SHP77 (cell line): Measurements from ENCODE around the gene OR51V1.
"Not testable (repeated sequence)": the region's sequence is repeated elsewhere in the genome, so short reads cannot be mapped to it uniquely, and the experiment has no call there.

Source experiments
- DNase-seq, 2 experiments: peaks; one replicate each; lab custom pipeline; 2025; lab: John Stamatoyannopoulos, UW

Gene OR51V1, protein sequence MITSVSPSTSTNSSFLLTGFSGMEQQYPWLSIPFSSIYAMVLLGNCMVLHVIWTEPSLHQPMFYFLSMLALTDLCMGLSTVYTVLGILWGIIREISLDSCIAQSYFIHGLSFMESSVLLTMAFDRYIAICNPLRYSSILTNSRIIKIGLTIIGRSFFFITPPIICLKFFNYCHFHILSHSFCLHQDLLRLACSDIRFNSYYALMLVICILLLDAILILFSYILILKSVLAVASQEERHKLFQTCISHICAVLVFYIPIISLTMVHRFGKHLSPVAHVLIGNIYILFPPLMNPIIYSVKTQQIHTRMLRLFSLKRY

DNA sequence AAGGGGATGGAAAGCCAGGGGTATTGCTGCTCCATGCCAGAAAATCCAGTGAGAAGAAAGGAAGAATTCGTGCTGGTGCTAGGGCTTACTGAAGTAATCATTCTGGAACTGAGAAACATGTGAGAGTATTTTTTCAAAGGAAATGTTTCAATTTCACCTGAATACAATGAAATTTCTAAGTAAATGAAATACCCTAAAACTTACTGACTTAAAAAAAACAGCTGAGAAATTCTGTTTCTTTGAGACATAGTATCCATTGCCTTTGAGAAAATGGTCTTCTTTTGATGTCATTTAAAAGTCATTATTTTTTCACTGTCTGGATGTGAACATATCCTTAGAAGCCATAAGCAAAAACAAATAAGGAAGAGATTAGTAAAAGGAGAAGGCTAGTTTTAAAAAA is at the start of gene OR51V1:
Gene OR51V1 (minus strand): TSS at position 101 of the 400 bp plus-strand sequence. CDS start 0 bp downstream, at position 101.
- DNase-seq: no peak

DNA sequence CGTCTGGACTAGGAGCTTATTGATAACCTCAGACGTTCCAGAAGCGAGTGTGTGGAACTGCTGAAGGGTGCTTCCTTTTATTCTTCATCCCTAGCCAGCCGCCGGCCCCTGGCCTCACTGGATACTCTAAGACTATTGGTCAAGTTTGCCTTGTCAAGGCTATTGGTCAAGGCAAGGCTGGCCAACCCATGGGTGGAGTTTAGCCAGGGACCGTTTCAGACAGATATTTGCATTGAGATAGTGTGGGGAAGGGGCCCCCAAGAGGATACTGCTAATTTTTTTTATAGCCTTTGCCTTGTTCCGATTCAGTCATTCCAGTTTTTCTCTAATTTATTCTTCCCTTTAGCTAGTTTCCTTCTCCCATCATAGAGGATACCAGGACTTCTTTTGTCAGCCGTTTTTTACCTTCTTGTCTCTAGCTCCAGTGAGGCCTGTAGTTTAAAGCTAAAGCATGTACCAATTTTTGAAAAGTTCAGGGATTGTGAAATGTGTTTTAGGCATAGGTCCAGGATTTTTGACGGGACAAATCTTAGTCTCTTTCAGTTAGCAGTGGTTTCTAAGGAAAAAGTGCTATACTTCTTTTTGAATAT is 49.4 kb upstream of the OR51V1 start, which contains the start of gene HBG1:
Gene HBG1 (minus strand): TSS at position 51 of the 590 bp plus-strand sequence. CDS start 53 bp downstream, outside the sequence.
- not testable (repeated sequence) for DNase-seq

DNA sequence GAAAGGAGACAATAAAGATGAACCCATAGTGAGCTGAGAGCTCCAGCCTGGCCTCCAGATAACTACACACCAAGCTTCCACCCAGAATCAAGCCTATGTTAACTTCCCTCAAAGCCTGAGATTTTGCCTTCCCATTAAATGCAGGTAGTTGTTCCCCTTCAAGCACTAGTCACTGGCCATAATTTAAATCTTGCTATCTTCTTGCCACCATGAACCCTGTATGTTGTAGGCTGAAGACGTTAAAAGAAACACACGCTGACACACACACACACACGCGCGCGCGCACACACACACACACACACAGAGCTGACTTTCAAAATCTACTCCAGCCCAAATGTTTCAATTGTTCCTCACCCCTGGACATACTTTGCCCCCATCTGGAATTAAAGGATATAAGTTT is 48.0 kb upstream of the OR51V1 start:
- not testable (repeated sequence) for DNase-seq

DNA sequence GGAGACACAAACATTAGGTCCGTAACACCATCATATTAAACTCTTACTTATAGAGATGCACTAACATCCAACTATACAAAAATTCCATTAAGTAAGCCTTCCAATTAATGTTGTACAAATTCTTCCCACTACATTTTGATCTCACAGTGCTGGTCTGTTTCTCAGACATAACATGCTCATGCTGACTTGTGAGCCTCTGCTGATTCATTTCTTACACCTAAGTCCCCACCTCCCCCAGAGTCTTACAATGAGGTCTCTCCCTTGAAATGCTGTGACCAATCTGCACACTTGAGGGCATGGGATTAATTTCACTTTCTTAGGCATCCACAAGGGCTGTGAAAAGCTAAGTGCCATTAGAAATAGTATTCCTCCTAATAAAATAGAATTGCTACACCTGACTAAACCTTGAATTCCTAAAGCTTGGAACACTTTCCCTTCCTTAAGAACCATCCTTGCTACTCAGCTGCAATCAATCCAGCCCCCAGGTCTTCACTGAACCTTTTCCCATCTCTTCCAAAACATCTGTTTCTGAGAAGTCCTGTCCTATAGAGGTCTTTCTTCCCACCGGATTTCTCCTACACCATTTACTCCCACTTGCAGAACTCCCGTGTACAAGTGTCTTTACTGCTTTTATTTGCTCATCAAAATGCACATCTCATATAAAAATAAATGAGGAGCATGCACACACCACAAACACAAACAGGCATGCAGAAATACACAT is 47.1 kb upstream of the OR51V1 start:
- DNase-seq: no peak

DNA sequence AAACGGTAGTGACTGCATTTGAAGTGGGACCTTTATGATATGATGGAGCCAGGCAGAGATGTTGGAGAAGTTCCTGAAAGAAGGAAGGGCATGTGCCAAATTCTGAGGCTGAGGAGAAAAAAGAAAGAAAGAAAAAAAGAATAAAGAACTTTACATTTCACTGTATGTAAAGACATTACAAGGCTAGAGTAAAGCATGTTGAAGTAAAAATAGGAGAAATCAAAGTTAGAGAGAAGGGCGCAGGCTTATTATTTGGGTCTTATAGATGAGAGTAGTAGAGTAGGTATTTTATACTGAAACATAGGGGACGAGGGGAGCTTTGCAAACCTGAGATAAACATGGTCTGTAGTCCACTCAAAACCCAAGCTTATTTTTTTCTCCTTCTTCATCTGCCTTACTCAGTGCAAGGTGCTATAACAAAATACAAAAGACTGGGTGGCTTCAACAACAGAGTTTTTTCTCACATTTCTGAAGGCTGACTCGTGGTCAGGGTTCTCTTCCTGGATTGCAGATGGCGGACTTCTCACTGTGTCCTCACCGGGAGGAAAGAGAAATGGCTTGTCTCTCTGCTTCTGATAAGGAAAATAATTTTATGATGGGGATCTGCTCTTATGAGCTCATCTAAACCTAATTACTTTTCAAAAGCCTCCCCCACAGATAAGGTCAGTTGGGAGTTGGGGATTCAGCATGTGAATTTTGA is 46.4 kb upstream of the OR51V1 start:
- DNase-seq: no peak

DNA sequence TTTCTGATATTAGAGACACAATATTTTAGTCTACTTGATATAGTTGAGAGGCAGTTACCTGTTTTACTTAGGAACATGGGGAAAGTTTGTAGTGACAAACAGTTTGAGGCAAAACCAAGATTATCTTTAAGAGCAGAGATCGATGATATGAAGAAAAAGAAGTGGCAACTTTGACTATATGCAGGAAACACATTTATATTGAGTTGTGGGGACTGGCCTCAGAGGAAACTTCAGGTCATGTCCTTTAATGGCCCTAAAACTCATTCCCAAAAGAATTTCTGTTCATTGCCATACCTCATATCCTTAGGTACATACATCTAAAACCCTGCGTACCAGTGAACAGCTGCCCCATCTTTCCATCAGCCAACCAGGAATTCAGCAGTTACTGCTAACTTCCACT is 44.7 kb upstream of the OR51V1 start:
- DNase-seq: no peak

DNA sequence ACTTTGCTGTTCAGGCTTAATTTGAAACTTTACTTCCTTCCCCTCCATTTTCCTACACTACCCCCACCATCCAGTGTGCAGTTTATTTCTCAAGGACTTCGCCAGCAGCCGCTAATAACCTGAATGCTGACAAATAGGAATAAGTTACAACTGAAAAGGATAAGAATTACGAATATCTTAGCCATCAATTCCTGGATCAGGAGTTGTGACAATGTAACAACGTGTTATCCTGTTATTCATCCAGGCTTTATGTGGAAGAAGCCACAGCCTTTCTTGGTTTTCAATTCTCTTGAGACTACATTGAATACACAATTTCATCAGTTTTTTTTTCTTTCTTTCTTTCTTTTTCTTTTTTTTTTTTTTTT is 43.3 kb upstream of the OR51V1 start:
- no peak for DNase-seq

DNA sequence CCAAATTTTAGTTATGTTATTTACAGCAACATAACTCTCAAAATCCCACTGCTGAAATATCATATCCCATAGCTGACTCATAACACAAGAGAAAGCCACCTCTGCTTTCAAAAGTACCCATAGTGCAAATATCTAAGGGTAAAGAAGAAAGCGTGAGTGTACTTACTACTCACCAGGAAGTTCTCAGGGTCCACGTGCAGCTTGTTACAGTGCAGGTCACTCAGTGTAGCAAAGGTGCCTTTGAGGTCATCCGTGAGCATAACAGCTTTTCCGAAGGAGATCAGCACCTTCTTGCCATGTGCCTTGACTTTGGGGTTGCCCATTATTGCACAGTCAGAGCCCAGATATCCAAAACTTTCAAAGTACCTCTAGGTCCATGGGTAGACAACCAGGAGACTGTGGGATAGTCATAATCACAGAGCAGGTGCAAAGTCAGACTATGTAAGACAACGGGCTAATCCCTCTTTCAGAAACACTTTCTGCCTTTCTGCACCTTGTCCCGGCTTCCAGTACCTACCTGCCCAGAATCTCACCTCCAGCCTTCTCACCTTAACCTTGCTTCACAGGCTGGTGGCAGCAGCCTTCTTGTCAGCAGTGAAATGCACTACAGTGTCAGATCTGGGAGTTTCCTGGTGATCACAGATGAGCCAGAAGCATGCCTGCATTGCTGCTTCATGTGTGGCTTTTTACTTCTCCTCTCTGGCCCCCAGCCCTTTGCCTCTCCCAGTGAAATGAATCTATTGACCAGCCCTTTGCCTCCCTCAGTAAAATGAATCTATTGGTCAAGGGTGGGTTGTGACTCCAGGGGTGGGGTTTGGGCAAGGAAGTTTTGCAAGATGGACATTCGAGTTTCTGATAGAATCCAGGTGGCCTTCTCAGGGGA is 42.7 kb upstream of the OR51V1 start:
- DNase-seq: no peak

DNA sequence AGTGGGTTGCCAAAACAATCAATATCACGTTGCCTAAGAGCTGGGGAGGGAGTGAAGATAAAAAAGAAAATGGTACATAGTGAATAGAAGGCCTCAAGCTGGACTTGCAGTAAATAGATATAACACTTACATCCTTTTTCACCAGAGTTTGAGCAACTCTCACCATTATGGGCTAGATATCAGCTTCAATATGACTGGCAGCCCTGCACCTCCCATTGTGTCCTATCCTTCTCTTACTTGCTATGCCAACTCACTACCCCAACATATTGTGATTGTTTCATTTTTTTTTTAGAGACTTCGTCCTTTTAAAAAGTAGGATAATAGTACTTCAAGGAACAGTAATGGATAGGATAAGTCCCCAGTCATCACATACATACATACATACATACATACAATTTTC is 41.7 kb upstream of the OR51V1 start:
- DNase-seq: no peak

DNA sequence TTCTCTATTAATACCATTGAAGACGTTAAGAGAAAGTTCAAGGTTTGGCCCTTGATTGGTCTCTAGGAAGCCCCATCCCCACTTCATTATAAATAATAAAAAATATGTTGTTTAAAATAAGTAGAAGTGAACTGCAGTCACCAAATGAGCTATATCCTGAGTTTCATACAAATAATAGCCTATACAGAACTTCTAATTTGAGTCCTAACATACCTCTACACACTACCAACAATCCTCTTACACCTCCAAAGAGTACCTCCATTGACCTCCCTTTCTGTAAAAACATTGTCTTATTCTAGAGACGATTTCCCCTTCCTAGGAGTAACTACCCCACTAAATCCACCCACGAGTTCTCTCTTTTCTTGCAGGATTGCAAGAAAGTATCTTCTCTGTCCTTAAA is 41.0 kb upstream of the OR51V1 start:
- no peak for DNase-seq

DNA sequence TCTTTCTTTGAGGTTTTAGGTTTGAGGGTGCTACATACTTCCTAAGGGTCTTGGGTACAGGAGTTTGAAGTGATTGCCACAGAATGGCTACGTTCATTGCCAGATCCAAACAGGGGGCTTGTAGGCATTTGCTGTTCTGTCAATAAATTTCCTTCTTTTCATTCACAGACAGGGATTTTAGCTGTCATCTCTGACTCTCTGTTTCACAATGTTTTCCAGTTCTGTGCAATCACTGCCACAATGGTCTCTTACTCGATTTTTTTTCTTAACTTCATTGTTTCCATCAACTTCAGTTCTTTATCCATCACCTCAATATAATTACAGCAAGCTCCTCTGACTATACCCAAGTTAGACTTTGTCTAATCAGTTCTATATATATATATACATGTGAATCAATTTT is 40.0 kb upstream of the OR51V1 start:
- no peak for DNase-seq

DNA sequence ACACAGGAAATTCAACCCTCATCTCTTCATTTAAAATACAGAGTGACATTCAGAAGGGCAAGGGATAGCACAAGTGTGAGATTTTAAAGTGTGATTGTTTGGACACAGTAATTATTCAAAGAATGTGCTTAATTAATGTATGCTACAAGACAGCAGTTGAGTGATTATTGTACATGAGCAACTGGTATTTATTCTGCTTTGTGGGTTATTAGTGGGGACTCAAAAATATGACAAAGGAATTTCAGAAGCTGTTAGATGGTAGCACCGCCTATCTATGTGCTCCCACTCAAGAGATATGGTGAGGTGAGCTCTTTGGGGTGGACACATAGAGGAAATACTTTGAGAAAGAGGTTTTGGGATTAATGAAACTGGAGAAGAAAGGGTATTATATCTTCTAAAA is 39.6 kb upstream of the OR51V1 start:
- no peak for DNase-seq

DNA sequence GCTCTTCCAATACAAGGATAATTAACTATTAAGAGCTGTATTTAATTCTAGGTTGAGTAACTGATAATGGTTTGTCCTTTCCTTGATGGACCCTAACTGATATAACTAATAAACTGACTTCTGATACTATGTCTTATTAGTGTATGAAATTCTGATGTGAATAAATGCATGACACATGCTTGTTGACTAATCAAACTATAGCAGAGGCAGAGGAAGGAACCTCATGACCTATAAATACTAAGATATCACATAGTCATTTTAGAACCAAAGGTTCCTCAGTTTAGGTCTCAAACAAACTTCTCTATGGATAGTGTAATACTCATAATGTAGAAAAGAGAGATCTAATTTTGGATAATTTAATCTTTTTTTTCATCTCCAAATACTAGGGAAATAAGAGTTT is 38.6 kb upstream of the OR51V1 start:
- no peak for DNase-seq

DNA sequence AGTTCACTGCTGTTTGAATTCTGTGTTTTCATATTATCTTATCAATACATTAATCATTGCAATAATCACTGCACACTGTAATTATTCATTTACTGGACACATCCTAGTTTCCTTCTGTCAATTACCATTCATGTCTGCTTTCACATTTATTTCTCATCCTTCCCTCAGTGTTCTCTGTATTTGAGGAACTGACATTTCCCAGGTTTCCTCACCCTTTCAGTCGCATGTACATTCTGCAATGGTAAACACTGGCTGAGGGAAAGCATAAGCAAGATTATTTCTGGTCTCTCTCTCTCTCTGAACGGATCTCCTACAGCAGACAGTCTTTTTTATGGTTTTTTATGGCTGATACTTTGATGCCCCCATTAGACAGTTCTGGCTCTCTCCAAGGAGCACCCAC is 38.0 kb upstream of the OR51V1 start:
- no peak for DNase-seq

DNA sequence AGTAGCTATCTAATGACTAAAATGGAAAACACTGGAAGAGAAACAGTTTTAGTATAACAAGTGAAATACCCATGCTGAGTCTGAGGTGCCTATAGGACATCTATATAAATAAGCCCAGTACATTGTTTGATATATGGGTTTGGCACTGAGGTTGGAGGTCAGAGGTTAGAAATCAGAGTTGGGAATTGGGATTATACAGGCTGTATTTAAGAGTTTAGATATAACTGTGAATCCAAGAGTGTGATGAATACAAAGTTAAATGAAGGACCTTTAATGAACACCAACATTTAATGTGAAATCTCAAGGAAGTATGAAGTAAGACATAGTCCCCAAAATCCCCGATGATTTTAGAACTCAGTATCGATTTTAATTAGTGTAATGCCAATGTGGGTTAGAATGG is 36.9 kb upstream of the OR51V1 start:
- no peak for DNase-seq

DNA sequence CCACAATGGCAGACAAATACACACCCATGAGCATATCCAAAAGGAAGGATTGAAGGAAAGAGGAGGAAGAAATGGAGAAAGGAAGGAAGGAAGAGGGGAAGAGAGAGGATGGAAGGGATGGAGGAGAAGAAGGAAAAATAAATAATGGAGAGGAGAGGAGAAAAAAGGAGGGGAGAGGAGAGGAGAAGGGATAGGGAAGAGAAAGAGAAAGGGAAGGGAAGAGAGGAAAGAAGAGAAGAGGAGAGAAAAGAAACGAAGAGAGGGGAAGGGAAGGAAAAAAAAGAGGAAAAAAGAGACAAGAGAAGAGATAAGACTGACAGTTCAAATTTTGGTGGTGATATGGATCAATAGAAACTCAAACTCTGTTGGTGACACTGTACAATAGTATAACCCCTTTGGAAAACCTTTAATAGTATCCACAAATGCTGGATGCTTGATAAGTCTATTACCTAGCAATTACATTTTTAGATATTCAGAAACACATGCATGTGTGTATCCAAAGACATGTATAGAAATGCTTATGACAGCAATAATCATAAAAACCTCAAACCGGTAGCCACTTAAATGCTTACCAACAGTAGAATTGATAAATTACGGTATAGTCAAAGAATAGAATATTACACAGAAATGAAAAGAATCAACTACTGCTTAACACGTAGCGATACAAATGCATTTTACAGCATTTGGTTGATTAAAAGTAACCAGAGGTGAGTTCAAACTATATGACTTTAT is 35.0 kb upstream of the OR51V1 start:
- DNase-seq: no peak

DNA sequence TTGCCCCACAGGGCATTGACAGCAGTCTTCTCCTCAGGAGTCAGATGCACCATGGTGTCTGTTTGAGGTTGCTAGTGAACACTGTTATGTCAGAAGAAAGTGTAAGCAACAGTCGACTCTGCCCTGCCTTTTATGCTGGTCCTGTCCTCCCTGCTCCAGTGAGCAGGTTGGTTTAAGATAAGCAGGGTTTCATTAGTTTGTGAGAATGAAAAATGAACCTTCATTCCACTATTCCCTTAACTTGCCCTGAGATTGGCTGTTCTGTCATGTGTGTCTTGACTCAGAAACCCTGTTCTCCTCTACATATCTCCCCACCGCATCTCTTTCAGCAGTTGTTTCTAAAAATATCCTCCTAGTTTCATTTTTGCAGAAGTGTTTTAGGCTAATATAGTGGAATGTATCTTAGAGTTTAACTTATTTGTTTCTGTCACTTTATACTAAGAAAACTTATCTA is 33.9 kb upstream of the OR51V1 start, which contains the start of gene HBD:
Gene HBD (minus strand): TSS at position 103 of the 454 bp plus-strand sequence. CDS start 50 bp downstream, at position 53.
- DNase-seq: no peak

DNA sequence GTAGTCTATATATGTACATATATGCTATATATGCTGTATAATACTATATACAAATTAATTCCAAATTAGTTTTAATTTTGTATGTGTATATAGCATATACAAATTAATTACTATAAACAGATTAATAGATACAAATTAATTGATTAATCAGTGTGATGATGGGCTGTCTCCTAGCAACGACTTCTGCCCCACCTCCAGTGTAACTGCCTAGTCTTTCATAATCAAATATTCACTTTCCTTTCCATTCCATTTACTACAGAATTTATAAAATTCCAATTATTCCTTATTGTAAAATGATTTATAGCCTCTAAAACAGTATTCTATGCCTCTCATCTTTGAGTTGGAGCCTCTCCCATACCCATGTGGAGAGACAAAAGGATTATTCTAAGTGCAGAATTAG is 32.8 kb upstream of the OR51V1 start:
- no peak for DNase-seq

DNA sequence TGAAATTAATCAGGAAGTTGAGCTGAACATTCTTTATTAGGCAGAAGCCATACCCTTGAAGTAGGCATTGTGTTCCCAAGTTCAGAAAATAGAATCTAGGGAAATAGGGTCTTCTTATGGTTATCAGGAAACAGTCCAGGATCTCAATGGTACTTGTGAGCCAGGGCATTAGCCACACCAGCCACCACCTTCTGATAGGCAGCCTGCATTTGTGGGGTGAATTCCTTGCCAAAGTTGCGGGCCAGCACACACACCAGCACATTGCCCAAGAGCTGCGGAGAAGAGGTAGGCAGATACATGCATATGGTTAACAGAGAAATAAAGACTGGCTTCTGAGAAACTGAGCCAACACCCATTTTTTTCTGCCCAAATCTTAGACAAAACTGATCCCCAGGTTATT is 32.3 kb upstream of the OR51V1 start:
- no peak for DNase-seq

DNA sequence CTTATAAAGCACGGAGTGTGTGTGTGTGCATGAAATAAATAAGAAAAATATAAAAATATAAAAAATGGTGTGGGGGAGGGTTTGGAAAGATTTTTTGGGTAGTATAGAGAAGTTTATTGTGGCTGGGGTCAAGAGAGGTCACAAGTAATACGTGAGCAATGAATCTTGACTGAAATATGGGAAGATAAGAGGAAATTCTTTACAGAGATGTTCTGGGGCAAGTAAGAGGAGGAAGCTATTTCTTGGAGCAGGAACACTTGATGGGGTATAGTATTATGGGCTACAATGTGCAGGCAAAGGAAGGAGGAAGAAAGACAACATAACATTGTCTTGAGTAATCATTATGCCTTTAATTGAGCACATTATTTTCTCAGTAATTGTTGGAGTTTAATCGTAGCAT is 31.7 kb upstream of the OR51V1 start:
- no peak for DNase-seq

DNA sequence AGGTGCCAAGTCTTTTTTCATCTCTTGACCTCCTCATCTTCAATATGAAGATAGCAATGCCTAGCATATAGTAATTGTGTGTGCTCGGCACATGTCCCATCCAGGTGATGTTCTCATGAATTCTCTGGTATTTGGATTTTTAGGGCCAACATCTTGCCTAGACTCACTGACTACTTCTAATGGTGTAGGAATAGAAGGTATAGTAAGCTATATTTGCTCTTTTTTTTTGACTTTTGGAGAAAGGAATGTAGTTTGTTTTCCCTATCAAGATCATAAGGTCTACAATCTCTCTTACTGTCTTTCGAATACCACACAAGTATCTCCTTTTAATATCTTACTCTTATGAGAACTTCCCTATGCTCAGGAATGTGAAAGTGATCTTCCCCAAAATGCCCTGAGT is 30.6 kb upstream of the OR51V1 start:
- DNase-seq: no peak
